Hepatocyte (in vitro differentiated cells): ENCODE results near the gene DNAJA3. TPM values are rescaled to one million over a fixed set of nuclear protein-coding genes. Genes with fewer than 3 reads are reported as not detected.
"Not testable (repeated sequence)": the region's sequence is repeated elsewhere in the genome, so short reads cannot be mapped to it uniquely, and the experiment has no call there.

Source experiments
- DNase-seq: peaks from one replicate; pipeline ENCODE4 v3.0.0-alpha.2; 2016; ENCODE audit warnings: low spot score
- H2AFZ ChIP-seq: fragments of 200-600 bp; sonication (generic); 2 replicates; pipeline ENCODE4 v1.6.0; 2016; ENCODE audit warnings: antibody characterized with exemption, mild to moderate bottlenecking
- H3K27ac ChIP-seq: fragments of 200-600 bp; sonication (generic); 2 replicates; pipeline ENCODE4 v1.5.1; 2016; ENCODE audit warnings: mild to moderate bottlenecking
- H3K27me3 ChIP-seq: fragments of 200-600 bp; sonication (generic); 2 replicates; pipeline ENCODE4 v1.6.1; 2016
- H3K36me3 ChIP-seq: fragments of 200-600 bp; sonication (generic); replicated peaks from 2 replicates; pipeline ENCODE4 v1.5.1; 2016; ENCODE audit warnings: low read depth; ENCODE audit not compliant: insufficient read depth
- H3K4me1 ChIP-seq: fragments of 200-600 bp; sonication (generic); 2 replicates; pipeline ENCODE4 v1.5.1; 2016; ENCODE audit warnings: mild to moderate bottlenecking, moderate library complexity; ENCODE audit not compliant: insufficient read depth
- H3K4me2 ChIP-seq: fragments of 200-600 bp; sonication (generic); 2 replicates; pipeline ENCODE4 v1.6.0; 2016
- H3K4me3 ChIP-seq: fragments of 200-600 bp; sonication (generic); 2 replicates; pipeline ENCODE4 v1.5.1; 2016; ENCODE audit warnings: mild to moderate bottlenecking
- H3K79me2 ChIP-seq: fragments of 200-600 bp; sonication (generic); 2 replicates; pipeline ENCODE4 v1.6.0; 2017; ENCODE audit warnings: mild to moderate bottlenecking
- H3K9me2 ChIP-seq: fragments of 200-600 bp; sonication (generic); replicated peaks from 2 replicates; pipeline ENCODE4 v1.6.0; 2017; ENCODE audit warnings: mild to moderate bottlenecking; ENCODE audit not compliant: insufficient read depth
- H3K9me3 ChIP-seq: fragments of 200-600 bp; sonication (generic); 2 replicates; pipeline ENCODE4 v1.5.1; 2016; ENCODE audit warnings: low read depth, mild to moderate bottlenecking
- H4K20me1 ChIP-seq: fragments of 200-600 bp; sonication (generic); 2 replicates; pipeline ENCODE4 v1.6.0; 2016; ENCODE audit warnings: mild to moderate bottlenecking; ENCODE audit not compliant: insufficient read depth, poor library complexity, severe bottlenecking
- EZH2 ChIP-seq: fragments of 200-600 bp; sonication (generic); IDR thresholded peaks from 2 replicates; pipeline ENCODE4 v1.6.1; 2016; ENCODE audit warnings: antibody characterized with exemption, mild to moderate bottlenecking, borderline replicate concordance
- EZH2phosphoT487 ChIP-seq: fragments of 200-600 bp; sonication (generic); IDR thresholded peaks from one replicate; pipeline ENCODE4 v1.6.1; 2018; ENCODE audit warnings: antibody characterized with exemption, mild to moderate bottlenecking, low read depth, moderate library complexity; ENCODE audit not compliant: unreplicated experiment, severe bottlenecking
- WGBS: methylation state at CpG from one replicate; pipeline ENCODE4 v1.1.6; 2016; ENCODE audit warnings: low lambda C conversion rate; ENCODE audit errors: missing lambda C conversion rate; 5-methylcytosine and 5-hydroxymethylcytosine counted together
- polyA plus RNA-seq: library from polyadenylated mRNA; unstranded; fragments of >200 nt; fragmentation: Nextera tagmentation; extraction: Ambion mirVana; gene quantifications from 2 replicates; pipeline ENCODE4 v1.2.1, GENCODE V29; 2016
- total RNA-seq: library from RNA; depleted of rRNA; stranded (reverse); fragments of >200 nt; gene quantifications from 2 replicates; pipeline ENCODE4 v1.2.3, GENCODE V29; 2014
- TF ChIP-seq, protein P1 (sequence below): fragments of 200-600 bp; sonication (generic); IDR thresholded peaks from 2 replicates; pipeline ENCODE4 v1.5.1; 2016; ENCODE audit warnings: antibody characterized with exemption, mild to moderate bottlenecking; ENCODE audit not compliant: poor library complexity

DNAJA3 gene
- total and polyA plus RNA-seq, 2 experiments from 2014 or later, result 58.8 to 59.2 TPM

DNA sequence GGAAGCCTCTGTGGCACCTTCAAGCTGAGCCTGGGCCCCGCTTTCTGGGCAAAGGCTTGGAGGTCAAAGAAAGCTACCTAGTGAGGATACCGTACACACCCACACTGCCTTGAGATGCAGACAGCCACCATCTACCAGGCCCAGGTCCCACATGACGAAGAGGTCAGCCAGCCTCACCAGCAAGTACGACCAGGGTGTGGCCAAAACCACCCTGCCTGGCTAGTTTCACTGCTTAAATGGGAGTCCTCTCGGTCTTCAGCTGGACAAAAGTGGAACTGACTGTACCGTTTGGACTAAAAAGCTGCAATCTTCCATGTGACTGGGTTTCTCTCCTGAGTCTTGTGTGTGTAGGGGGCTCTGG lies 32.4 kb upstream of the DNAJA3 start:
- TF ChIP-seq EZH2phosphoT487 (no peak), EZH2 (no peak)
- TF ChIP-seq, protein P1, sequence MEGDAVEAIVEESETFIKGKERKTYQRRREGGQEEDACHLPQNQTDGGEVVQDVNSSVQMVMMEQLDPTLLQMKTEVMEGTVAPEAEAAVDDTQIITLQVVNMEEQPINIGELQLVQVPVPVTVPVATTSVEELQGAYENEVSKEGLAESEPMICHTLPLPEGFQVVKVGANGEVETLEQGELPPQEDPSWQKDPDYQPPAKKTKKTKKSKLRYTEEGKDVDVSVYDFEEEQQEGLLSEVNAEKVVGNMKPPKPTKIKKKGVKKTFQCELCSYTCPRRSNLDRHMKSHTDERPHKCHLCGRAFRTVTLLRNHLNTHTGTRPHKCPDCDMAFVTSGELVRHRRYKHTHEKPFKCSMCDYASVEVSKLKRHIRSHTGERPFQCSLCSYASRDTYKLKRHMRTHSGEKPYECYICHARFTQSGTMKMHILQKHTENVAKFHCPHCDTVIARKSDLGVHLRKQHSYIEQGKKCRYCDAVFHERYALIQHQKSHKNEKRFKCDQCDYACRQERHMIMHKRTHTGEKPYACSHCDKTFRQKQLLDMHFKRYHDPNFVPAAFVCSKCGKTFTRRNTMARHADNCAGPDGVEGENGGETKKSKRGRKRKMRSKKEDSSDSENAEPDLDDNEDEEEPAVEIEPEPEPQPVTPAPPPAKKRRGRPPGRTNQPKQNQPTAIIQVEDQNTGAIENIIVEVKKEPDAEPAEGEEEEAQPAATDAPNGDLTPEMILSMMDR, result no peak

DNA sequence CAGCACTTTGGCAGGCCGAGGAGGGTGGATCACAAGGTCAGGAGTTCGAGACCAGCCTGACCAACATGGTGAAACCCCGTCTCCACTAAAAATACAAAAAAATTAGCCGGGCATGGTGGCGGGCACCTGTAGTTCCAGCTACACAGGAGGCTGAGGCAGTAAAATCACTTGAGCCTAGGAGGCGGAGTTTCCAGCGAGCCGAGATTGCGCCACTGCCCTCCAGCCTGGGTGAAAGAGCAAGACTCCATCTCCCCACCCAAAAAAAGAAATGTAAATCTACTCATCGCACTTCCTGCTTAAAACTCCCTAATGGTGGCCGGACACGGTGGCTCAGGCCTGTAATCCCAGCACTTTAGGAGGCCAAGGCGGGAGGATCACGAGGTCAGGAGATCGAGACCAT lies 31.8 kb upstream of the DNAJA3 start:
- not testable (repeated sequence) for H3K4me2 ChIP-seq, H3K79me2 ChIP-seq, H4K20me1 ChIP-seq, DNase-seq, H3K9me2 ChIP-seq, H3K36me3 ChIP-seq, H2AFZ ChIP-seq, H3K27me3 ChIP-seq, H3K9me3 ChIP-seq, H3K4me3 ChIP-seq
- Histone ChIP-seq H3K27ac (peak overlapping the region; percentile 93), H3K4me1 (peaks cover 28% of the 10 kb centered on the region)
- WGBS, result 97% methylated on average over 15 of the region's 15 CpGs

More for the DNA sequence above, 32.4 kb upstream of the DNAJA3 start:
- Histone ChIP-seq H3K27me3 (no peaks in the 10 kb centered on the region), H3K9me3 (no peaks in the 10 kb centered on the region), H3K79me2 (no peaks in the 10 kb centered on the region), H3K4me2 (peak overlapping the region; percentile 61), H3K4me3 (no peak overlapping the region), H4K20me1 (no peaks in the 10 kb centered on the region), H2AFZ (no peak overlapping the region), H3K36me3 (no peaks in the 10 kb centered on the region), H3K27ac (peak overlapping the region; percentile 93), H3K4me1 (peaks cover 33% of the 10 kb centered on the region), H3K9me2 (no peaks in the 10 kb centered on the region)
- WGBS, result 52% methylated on average over 6 of the region's 6 CpGs
- no peak for DNase-seq

DNA sequence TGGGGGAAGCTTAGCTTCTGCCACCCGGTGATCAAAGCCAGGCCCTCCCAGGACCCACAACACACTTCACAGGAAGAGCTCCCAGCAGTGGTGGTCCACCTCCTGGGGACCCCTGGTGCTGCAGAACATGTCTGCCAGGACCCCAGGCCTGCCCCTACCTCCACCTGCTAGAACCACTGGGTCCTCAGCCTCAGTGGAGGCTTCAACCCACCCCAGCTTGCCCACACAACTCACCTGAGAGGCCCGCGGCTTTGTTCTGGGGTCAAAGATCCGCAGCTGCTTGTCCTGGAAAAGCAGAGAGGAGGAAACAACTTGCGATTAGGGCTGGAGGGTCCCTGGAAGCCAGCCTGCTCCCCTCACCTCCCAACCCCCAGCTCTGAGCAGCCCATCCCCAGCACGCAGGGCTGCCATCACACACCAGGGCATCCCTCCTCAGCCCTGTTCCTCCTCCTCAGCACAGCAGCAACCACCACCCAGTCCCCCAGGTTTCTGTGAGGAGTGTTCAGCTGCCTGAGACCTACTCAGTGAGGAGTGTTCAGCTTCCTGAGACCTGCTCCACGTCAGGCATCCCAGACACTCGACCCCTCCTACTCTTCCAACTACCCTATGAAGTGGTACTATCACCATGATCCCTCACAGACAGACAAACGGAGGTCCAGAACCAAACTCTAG lies 30.5 kb upstream of the DNAJA3 start:
- no peaks in the 10 kb centered on the region for H3K36me3 ChIP-seq
- no peak overlapping the region for H3K4me2 ChIP-seq
- H3K27ac ChIP-seq, result no peak overlapping the region
- H3K4me3 ChIP-seq, result no peak overlapping the region
- TF ChIP-seq EZH2, result no peak
- TF ChIP-seq, protein P1, result no peak
- no peak for TF ChIP-seq EZH2phosphoT487
- no peak overlapping the region for H2AFZ ChIP-seq
- no peaks in the 10 kb centered on the region for H3K27me3 ChIP-seq
- H4K20me1 ChIP-seq, result no peaks in the 10 kb centered on the region
- no peaks in the 10 kb centered on the region for H3K9me3 ChIP-seq
- no peak for DNase-seq
- 71% methylated on average over 9 of the region's 9 CpGs for WGBS
- no peaks in the 10 kb centered on the region for H3K9me2 ChIP-seq
- no peaks in the 10 kb centered on the region for H3K79me2 ChIP-seq
- peaks cover 19% of the 10 kb centered on the region for H3K4me1 ChIP-seq

DNA sequence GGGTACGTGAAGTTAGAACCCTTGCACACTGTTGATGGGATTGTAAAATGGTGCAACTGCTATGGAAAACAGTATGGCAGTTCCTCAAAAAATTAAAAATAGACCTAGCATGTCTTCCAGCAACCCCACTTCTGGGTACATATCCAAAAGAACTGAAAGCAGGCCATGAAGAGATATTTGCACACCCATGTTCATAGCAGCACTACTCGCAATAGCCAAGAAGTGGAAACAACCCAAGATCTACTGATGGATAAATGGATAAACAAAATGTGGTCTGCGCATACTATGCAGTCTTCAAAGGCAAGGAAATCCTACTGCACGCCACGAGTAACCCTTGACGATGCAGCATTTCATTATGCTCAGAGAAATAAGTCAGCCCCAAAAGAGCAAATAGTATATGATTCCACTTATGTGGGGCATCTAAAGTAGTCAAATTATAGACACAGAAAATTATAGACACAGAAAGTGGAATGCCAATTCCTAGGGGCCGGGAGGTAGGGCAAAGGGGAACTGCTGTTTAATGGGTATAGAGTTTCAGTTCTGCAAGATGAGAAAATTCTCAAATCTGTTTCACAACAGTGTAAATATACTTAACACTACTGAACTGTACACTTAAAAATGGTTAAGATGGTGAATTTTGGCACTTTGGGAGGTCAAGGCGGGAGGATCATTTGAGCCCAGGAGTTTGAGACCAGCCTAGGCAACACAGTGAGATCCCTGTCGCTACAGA lies 26.5 kb upstream of the DNAJA3 start:
- no peaks in the 10 kb centered on the region for H3K9me3 ChIP-seq
- TF ChIP-seq EZH2phosphoT487 (no peak), EZH2 (no peak)
- TF ChIP-seq, protein P1, result no peak
- H3K4me1 ChIP-seq, result no peaks in the 10 kb centered on the region
- H3K4me2 ChIP-seq, result no peak overlapping the region
- H3K79me2 ChIP-seq, result no peaks in the 10 kb centered on the region
- WGBS, result 95% methylated on average over 9 of the region's 9 CpGs
- H3K4me3 ChIP-seq, result no peak overlapping the region
- no peak overlapping the region for H3K27ac ChIP-seq
- H2AFZ ChIP-seq, result no peak overlapping the region
- H3K27me3 ChIP-seq, result no peaks in the 10 kb centered on the region
- no peak for DNase-seq
- H4K20me1 ChIP-seq, result no peaks in the 10 kb centered on the region
- no peaks in the 10 kb centered on the region for H3K36me3 ChIP-seq
- H3K9me2 ChIP-seq, result no peaks in the 10 kb centered on the region
